AG09319 (cell line): ENCODE measurements around the gene SLC33A1.
"Not testable (repeated sequence)": the region's sequence is repeated elsewhere in the genome, so short reads cannot be mapped to it uniquely, and the experiment has no call there.

Experiments
- DNase-seq: peaks from one replicate; pipeline ENCODE4 v3.0.0-alpha.2; 2010; ENCODE audit warnings: low read depth; ENCODE audit errors: extremely low read depth
- CTCF ChIP-seq: IDR thresholded peaks from 2 replicates; pipeline ENCODE4 v1.5.1; 2011; ENCODE audit warnings: low read depth, mild to moderate bottlenecking, inconsistent platforms, low read length, moderate library complexity

The SLC33A1 gene

GRCh38 chr3:155854141-155854940 lies at the start of gene SLC33A1:
TSS of gene SLC33A1 (minus strand) at chr3:155854427. CDS start at chr3:155853997, 430 bp downstream.
- peak; percentile 98 for DNase-seq
- TF ChIP-seq CTCF: no peak

GRCh38 chr3:155895379-155895900 lies 41.2 kb upstream of the SLC33A1 start:
- no peak for TF ChIP-seq CTCF
- no peak for DNase-seq

GRCh38 chr3:155891321-155891720 lies 37.1 kb upstream of the SLC33A1 start:
- no peak for DNase-seq

GRCh38 chr3:155890671-155891190 lies 36.5 kb upstream of the SLC33A1 start:
- TF ChIP-seq CTCF: no peak
- DNase-seq: peak; percentile 47

More at GRCh38 chr3:155891321-155891720, 37.1 kb upstream of the SLC33A1 start:
- TF ChIP-seq CTCF: no peak

- no peak for DNase-seq
- no peak for TF ChIP-seq CTCF
Observed at GRCh38 chr3:155889952-155890351, 35.7 kb upstream of the SLC33A1 start.

- no peak for DNase-seq
- no peak for TF ChIP-seq CTCF
Observed at GRCh38 chr3:155889212-155889611, 35.0 kb upstream of the SLC33A1 start.

GRCh38 chr3:155886915-155887314 lies 32.7 kb upstream of the SLC33A1 start:
- no peak for DNase-seq
- TF ChIP-seq CTCF: no peak

- not testable (repeated sequence) for DNase-seq
Observed at GRCh38 chr3:155886348-155886747, 32.1 kb upstream of the SLC33A1 start.
